GM11168 (cell line): ENCODE measurements around the gene CEMIP2.

Experiments used
- in situ Hi-C: fragments of 300-500 bp; cut with MboI; formaldehyde crosslinking; loops from one replicate; pipeline ENCODE4 v1.12.0; 2022; ENCODE audit warnings: low sequenced_read_pairs; ENCODE audit not compliant: unreplicated experiment

The CEMIP2 gene

GRCh38 chr9:71655141-71655540 is 113.2 kb downstream of the CEMIP2 start:
- in situ Hi-C loops = no loop called here

- in situ Hi-C loops = no loop called here
Measured at GRCh38 chr9:71652480-71652879, 115.8 kb downstream of the CEMIP2 start.

- in situ Hi-C loops = no loop called here
Measured at GRCh38 chr9:71648453-71648852, 119.9 kb downstream of the CEMIP2 start.

DNA sequence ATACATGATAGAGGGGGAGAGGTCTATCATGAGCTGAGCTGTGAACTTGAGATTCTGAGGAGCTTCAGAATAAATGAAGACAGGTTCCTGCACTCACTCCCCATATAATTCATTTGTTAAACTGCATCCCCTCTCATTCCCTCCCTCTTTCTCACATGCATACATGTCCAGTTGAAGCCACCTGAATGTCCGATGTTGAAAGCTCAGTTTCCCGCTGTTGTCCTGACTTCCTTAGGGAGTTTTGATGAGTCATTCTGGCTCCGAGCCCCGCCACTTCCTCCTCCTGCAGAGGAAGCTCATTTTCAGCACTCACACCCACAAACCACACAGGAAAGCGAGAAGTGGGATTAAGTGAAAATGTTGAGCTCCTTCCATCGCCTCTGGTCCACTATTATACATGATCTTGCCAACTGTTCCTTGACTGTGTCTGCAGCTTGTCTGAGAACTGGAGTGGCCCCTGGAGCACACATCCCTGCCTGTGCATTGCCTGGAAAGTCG is 121.2 kb downstream of the CEMIP2 start:
- in situ Hi-C loops = no loop called here

GRCh38 chr9:71646131-71646530 is 122.2 kb downstream of the CEMIP2 start:
- in situ Hi-C loops = no loop called here

DNA sequence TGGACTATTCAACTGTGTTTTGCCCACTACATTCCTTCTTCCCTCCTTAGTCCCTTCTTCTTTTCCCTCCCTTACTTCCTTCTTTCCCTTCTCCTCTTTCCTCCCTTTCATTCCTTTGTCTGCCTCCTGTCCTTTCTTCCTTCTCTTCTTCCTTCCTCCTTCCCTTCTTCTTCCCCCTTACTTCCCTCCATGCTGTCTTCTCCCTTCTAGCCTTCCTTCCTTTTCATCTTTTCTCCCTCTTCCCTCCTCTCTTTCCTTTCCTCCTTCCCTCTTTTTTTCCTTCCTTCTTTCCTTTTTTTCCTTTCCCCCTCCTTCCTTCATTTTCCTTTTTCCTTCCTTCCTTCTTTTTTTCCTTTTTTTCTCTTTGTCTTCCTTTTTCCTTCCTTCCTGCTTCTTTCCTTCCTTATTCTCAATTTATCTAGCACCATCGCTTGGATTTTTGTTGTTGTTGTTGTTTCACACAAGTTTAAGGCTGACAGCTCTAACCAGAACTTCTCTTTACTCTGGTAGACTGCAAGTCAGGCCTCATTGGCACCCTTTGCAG is 123.4 kb downstream of the CEMIP2 start:
- in situ Hi-C loops = no loop called here

- in situ Hi-C loops = no loop called here
Measured at GRCh38 chr9:71643330-71643729, 125.0 kb downstream of the CEMIP2 start.

DNA sequence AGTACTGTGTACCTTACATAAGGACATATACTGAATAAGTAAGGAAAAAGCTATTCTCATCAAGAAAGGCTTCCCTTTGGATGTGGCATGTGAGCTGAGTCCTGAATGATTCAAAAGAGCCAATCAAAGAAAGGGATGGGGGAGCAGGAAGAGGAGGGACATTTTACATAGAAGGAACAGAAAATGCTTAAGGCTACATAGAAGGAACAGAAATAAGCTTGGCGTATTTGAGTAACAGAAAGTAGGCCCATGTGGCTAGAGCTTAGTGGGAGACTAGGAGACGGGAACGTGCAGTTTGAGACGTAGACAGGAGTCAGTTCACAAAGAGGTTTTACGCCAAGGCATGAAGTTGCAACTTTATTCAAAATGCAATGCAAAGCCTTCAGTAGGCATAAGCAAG is 126.3 kb downstream of the CEMIP2 start:
- in situ Hi-C loops = no loop called here

DNA sequence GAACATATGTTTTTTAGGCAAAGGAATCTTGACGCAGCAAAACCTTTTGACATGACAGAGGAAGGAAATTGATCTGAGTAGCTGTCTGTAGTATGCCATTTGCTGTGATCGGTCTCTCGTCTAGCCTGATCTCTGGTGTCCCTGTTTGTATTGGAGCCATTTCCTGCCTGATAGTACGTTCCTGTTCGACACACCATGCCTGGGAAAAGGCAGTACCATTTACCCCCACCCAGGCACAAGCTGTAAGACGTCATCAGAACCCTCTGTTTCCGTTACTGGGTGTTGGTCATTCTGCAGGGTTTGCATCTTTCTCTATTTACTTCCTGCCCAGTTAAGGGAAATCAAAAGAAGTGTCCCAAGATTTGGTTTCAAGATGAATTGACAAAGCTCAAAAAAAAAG is 129.7 kb downstream of the CEMIP2 start:
- in situ Hi-C loops = no loop called here

- in situ Hi-C loops = no loop called here
Measured at GRCh38 chr9:71637926-71638325, 130.4 kb downstream of the CEMIP2 start.

DNA sequence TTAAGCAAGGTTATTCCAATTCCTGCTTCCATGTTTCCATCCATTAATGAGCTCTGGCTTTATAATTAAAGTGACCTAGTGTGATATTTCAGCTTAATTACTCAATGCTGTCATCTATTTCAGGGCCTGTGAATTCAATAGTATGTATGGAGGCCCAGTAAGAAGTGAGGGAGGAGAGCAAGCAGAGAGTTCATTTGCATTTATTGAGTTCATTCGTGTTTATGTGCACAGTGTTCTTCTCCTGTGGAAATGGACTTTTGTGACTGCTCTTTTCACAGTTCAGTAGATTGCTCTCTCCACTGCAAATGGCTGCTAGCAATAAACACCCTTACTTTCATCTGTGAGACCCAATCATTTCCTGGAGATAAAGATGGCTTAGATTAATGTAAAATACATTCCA is 130.9 kb downstream of the CEMIP2 start:
- in situ Hi-C loops = no loop called here

DNA sequence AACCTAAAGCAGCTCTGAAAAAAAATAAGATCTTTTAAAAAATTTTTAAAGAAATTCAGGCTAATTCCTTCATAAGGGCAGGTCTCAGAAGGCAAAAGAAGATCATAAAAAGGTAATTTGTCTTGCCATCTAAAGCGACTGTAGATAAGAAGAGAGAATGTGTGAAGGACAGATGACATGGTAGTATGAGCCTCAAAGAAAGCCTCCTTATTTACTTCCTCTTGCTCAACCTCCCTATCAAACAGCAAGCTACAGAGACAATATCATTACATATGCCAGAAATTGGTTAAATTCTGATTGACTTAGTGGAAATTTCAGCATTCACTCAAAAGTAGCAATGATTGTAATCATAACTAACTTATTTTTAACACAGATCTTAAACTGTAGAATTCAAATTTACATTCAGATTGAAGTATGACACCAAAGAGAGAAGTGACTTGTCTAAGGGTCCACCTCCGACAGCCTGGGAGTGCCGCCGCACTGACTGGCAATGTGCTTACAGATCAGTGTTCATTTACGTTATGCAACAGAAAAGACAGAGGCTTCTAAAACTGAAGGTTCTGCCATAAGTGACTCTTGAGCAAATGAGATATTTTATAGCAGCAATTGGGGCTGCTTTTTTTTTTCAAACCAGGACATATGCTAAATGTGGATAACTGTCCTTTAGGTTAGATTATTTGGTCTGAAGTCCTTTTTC is 132.0 kb downstream of the CEMIP2 start:
- in situ Hi-C loops = no loop called here

GRCh38 chr9:71634752-71635151 is 133.6 kb downstream of the CEMIP2 start:
- in situ Hi-C loops = no loop called here
